GM12872 (cell line): Measurements from ENCODE around the gene TSHZ2.

Experiments used
- TF ChIP-seq, protein P1 (sequence below): IDR thresholded peaks from 3 replicates; pipeline ENCODE4 v1.5.1; 2011; ENCODE audit warnings: low read depth, mild to moderate bottlenecking, low read length, moderate library complexity; ENCODE audit not compliant: insufficient read depth

Gene TSHZ2

DNA sequence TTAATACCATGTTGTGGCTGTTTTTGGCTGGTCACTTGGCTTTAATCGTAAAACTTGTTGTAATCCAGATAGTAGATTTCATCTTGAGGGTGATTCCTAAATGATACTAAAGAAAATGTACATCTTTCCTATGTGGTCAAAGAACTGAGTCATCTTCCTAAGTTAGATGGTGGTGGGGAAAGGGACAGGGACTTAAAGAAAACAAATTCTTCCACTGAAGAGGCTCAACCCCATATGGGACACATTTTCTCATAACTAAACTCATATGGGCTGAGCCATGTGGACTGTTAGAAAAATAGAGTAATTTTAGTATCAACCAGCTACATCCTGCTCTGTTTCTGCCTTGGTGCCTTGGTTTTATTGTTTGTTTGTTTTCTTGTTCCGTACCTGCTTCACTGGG is 155.8 kb downstream of the TSHZ2 start:
- TF ChIP-seq, protein P1, sequence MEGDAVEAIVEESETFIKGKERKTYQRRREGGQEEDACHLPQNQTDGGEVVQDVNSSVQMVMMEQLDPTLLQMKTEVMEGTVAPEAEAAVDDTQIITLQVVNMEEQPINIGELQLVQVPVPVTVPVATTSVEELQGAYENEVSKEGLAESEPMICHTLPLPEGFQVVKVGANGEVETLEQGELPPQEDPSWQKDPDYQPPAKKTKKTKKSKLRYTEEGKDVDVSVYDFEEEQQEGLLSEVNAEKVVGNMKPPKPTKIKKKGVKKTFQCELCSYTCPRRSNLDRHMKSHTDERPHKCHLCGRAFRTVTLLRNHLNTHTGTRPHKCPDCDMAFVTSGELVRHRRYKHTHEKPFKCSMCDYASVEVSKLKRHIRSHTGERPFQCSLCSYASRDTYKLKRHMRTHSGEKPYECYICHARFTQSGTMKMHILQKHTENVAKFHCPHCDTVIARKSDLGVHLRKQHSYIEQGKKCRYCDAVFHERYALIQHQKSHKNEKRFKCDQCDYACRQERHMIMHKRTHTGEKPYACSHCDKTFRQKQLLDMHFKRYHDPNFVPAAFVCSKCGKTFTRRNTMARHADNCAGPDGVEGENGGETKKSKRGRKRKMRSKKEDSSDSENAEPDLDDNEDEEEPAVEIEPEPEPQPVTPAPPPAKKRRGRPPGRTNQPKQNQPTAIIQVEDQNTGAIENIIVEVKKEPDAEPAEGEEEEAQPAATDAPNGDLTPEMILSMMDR = no peak

GRCh38 chr20:53129563-53129962 is 157.4 kb downstream of the TSHZ2 start:
- TF ChIP-seq, protein P1 = no peak

- TF ChIP-seq, protein P1 = no peak
Measured at GRCh38 chr20:53130795-53131194, 158.6 kb downstream of the TSHZ2 start.

- TF ChIP-seq, protein P1 = no peak
Measured at GRCh38 chr20:53133125-53133524, 161.0 kb downstream of the TSHZ2 start.

- TF ChIP-seq, protein P1 = no peak
Measured at GRCh38 chr20:53133628-53134027, 161.5 kb downstream of the TSHZ2 start.

GRCh38 chr20:53136473-53136872 is 164.3 kb downstream of the TSHZ2 start:
- TF ChIP-seq, protein P1 = no peak

GRCh38 chr20:53138454-53139262 is 166.5 kb downstream of the TSHZ2 start:
- TF ChIP-seq, protein P1 = no peak
